ENCODE data around the gene C14orf132.
A peak's percentile ranks its signal among the peaks of the same experiment; 100 is the strongest.

C14orf132 gene

GRCh38 chr14:96100161-96101064 lies 61.3 kb downstream of the C14orf132 start:
- peak; percentile 92 for DNase-seq

DNA sequence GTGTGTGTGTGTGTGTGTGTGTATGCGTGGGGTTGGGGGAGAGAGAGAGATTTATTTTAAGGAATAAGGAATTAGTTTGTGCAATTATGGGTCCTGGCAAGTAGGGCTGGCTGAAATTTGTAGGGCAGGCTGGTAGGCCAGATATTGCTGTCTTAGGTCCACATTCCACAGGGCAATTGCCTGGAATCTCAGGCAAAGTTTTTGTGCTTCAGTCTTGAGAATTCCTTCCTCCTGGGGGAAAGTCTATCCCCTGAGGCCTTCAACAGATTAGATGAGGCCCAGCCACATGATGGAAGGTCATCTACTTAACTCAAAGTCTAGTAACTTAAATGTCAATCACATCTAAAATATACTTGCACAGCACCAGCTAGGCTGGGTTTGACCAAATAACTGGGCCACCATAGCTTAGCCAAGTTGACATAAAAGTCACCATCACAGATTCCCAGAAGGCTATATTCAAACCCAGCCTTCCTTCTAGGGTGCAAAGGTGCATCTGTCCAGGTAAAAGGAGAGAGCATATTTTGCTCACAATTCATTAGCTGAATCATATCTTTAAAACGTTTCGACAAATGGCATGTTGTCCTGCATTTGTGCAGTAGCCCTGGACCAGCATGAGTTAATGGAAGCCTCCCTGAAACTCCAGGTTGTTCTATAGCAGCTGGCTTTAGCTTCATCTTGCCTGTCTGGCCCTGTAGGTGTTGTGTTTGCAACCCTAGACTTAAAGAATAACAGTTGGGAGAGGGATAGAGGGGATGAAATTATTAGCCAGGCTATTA lies 63.1 kb downstream of the C14orf132 start:
- no peak for DNase-seq

DNA sequence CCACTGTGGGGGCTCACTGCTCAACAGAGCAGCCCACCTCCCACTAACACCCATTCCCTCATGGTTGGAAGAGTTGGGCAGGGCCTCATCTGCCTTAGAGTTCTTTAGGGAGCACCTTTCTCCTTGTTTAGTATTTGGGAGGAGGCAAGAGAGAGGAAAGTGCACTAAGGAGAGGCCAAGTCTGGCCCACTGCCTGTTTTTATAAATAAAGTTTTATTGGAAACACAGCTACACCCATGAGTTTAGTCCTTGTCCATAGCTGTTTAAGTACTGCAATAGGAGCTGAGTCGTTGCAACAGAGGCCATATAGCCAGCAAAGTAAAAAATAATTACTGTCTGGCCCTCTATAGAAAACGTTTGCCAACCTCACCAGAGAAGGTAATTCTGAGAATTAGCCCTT lies 63.9 kb downstream of the C14orf132 start:
- DNase-seq, result no peak

- no peak for DNase-seq
Observed at GRCh38 chr14:96103560-96104460, 64.6 kb downstream of the C14orf132 start.

DNA sequence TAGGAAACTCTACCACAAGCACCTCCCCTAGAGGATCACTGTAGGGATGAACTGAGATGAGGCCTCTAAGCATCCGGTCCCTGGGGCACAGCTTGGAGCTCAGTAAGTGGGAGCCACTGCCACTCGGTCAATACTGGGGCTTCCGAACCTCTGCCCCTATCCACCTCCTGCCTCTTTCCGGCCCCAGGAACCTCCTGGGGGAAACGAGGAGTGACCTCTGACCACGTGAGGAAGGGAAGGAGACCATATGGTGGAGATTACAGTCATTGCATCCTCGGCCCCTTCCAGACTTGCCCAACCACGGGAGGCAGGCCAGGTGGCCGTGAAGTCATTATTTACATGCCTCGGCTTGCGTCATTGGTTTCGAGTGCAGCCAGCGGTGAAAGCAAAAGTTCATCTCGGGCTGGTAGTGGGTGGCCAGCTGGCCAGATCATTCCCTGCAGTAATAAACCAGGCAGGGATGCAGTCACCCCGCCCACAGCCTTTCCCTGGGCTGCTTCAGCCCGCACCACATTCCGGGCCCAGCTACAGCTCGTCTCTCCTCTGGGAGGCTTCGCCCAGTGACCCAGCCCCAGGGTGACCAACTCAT lies 65.4 kb downstream of the C14orf132 start:
- peak; percentile 66 for DNase-seq

- DNase-seq, result no peak
Observed at GRCh38 chr14:96105089-96105925, 66.1 kb downstream of the C14orf132 start.

DNA sequence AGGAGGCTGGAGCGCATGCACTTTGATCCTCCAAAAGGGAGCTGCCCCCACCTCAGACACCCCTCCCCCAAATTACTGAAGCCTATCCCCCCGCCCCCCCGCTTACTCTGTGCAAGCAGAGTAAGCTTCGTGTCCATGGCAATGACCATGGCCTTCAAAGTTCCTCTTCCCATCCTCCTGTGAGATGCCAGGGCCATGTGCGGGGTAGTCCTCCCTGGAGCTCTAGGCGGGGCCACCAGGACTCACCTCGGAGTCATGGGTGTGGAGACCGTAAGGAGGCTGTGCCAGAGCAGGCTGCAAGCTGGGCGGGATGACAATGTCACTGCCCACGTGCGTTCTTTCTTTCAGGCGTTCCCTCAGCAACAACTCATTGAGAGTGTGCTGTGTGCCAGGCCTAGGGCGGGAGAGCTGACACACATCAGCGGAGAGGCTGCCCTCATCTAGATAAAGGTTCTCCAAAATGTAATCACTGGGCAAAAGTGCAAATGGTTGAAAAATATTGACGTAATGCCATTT lies 66.8 kb downstream of the C14orf132 start:
- DNase-seq, result no peak

GRCh38 chr14:96106891-96107290 lies 67.7 kb downstream of the C14orf132 start:
- no peak for DNase-seq

- no peak for DNase-seq
Observed at GRCh38 chr14:96108061-96108795, 69.1 kb downstream of the C14orf132 start.

- no peak for DNase-seq
Observed at GRCh38 chr14:96108911-96109310, 69.7 kb downstream of the C14orf132 start.

DNA sequence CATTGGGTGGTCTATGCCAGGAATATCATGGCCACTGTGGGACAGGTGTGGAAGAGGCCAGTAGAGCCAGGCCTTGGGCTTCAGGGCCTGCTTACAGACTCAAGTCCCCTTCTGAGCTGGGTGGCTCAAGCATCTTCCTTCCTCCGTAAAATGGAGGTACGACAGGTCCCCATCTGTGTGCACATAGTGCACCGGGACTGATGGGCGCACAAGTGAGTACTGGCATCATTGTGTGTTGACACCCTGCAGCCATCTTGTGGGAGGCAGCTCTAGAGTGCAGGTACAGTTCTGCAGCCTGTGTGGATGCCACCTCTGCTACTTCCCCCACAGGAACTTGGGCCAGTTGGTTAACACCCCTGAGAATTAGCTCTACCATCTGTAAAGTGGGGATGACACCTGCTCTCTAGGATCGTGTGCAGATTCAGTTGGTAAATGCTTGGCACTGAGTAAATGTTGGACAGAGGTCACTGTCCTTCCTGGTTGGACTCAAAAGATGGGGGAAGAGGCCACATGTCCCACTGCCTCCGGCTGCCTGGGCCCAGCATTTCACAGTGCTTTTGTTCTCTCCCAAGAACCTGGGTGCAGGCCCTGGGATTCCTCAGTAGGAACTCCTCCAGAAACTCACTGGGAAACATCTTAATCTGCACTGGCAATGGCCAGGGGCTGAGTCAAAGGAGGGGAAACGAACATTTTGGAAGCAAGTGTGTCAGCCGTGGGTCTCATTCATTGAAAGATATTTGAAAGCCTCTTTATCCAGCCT lies 70.6 kb downstream of the C14orf132 start:
- no peak for DNase-seq

DNA sequence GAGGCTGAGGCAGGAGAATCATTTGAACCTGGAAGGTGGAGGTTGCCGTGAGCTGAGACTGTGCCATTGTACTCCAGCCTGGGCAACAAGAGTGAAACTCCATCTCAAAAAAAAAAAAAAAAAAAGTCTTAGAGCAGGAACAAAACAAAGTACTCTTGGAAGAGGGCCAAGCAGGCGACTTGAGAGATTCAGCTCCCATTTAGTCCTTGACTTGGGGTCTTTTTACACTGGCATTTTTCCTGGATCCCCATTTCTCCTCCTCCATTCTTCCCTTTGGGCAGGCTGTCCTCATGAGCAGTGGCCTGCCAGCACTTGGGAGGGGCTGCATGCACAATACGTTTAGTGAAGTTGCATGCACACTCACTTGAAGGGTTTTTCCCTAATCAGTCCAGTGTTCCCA lies 72.9 kb downstream of the C14orf132 start:
- no peak for DNase-seq

- no peak for DNase-seq
Observed at GRCh38 chr14:96114002-96114401, 74.8 kb downstream of the C14orf132 start.

- peak; percentile 51 for DNase-seq
Observed at GRCh38 chr14:96117101-96117897, 78.1 kb downstream of the C14orf132 start.

GRCh38 chr14:96117960-96118359 lies 78.8 kb downstream of the C14orf132 start:
- no peak for DNase-seq

GRCh38 chr14:96118391-96118790 lies 79.2 kb downstream of the C14orf132 start:
- DNase-seq, result no peak

- no peak for DNase-seq
Observed at GRCh38 chr14:96119947-96120346, 80.8 kb downstream of the C14orf132 start.

- no peak for DNase-seq
Observed at GRCh38 chr14:96120392-96120791, 81.2 kb downstream of the C14orf132 start.

GRCh38 chr14:96120941-96121340 lies 81.8 kb downstream of the C14orf132 start:
- no peak for DNase-seq

All from eye (tissue), 1 donor.